Measurements from ENCODE around the gene CHRNB2.

- TF ChIP-seq POLR2A (IDR thresholded peaks at IDR 0.05; ENCODE audit: low read depth, low read length) (peak; percentile 32), JUN (IDR thresholded peaks at IDR 0.05; ENCODE audit: borderline replicate concordance, insufficient read depth, insufficient read length, low read depth) (no peak), EZH2 (IDR thresholded peaks at IDR 0.05; ENCODE audit: borderline replicate concordance, low read depth, low read length, severe bottlenecking) (no peak)
- TF ChIP-seq, protein P1, sequence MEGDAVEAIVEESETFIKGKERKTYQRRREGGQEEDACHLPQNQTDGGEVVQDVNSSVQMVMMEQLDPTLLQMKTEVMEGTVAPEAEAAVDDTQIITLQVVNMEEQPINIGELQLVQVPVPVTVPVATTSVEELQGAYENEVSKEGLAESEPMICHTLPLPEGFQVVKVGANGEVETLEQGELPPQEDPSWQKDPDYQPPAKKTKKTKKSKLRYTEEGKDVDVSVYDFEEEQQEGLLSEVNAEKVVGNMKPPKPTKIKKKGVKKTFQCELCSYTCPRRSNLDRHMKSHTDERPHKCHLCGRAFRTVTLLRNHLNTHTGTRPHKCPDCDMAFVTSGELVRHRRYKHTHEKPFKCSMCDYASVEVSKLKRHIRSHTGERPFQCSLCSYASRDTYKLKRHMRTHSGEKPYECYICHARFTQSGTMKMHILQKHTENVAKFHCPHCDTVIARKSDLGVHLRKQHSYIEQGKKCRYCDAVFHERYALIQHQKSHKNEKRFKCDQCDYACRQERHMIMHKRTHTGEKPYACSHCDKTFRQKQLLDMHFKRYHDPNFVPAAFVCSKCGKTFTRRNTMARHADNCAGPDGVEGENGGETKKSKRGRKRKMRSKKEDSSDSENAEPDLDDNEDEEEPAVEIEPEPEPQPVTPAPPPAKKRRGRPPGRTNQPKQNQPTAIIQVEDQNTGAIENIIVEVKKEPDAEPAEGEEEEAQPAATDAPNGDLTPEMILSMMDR (IDR thresholded peaks at IDR 0.05; ENCODE audit: extremely low read depth in 1 of 2, insufficient read depth in 1 of 2, low read depth in 1 of 2, low read length in 2 of 2) = no peak
These were observed 9.4 kb upstream of the CHRNB2 start, which contains the start of gene UBE2Q1 for GRCh38 chr1:154557939-154558719.
